ENCODE measurements around the gene NAT16. TPM values are rescaled to one million over a fixed set of nuclear protein-coding genes. Genes with fewer than 3 reads are reported as not detected.
A peak's percentile ranks its signal among the peaks of the same experiment; 100 is the strongest.

The NAT16 gene
- total and polyA plus RNA-seq, 2 of the 13 experiments (the other 11 are each of a cell fraction or from before 2014, with no cell fraction given) = 0.04 TPM; not detected in 1

GRCh38 chr7:101153969-101154692, 26.0 kb downstream of the NAT16 start, which contains the start of gene AP1S1 (continued):
- TF ChIP-seq, protein P1, sequence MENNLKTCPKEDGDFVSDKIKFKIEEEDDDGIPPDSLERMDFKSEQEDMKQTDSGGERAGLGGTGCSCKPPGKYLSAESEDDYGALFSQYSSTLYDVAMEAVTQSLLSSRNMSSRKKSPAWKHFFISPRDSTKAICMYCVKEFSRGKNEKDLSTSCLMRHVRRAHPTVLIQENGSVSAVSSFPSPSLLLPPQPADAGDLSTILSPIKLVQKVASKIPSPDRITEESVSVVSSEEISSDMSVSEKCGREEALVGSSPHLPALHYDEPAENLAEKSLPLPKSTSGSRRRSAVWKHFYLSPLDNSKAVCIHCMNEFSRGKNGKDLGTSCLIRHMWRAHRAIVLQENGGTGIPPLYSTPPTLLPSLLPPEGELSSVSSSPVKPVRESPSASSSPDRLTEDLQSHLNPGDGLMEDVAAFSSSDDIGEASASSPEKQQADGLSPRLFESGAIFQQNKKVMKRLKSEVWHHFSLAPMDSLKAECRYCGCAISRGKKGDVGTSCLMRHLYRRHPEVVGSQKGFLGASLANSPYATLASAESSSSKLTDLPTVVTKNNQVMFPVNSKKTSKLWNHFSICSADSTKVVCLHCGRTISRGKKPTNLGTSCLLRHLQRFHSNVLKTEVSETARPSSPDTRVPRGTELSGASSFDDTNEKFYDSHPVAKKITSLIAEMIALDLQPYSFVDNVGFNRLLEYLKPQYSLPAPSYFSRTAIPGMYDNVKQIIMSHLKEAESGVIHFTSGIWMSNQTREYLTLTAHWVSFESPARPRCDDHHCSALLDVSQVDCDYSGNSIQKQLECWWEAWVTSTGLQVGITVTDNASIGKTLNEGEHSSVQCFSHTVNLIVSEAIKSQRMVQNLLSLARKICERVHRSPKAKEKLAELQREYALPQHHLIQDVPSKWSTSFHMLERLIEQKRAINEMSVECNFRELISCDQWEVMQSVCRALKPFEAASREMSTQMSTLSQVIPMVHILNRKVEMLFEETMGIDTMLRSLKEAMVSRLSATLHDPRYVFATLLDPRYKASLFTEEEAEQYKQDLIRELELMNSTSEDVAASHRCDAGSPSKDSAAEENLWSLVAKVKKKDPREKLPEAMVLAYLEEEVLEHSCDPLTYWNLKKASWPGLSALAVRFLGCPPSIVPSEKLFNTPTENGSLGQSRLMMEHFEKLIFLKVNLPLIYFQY (CRISPR knock-in tag; IDR thresholded peaks at IDR 0.05; ENCODE audit: borderline replicate concordance) = no peak
- TF ChIP-seq ZMYM3 (CRISPR knock-in tag; IDR thresholded peaks at IDR 0.05) (no peak; the same call in 1 of the 2 replicates), CTCF (CRISPR knock-in tag; IDR thresholded peaks at IDR 0.05) (0 out of 2 replicates have a peak, but pooled peaks have one; percentile 4), ZBTB38 (CRISPR knock-in tag; IDR thresholded peaks at IDR 0.05) (0 out of 2 replicates have a peak, but pooled peaks have one; percentile 31), RBM22 (optimal IDR thresholded peaks at IDR 0.05; ENCODE audit: low read length) (peak; percentile 99), MAX (IDR thresholded peaks at IDR 0.05) (peak; percentile 72), ZBTB10 (CRISPR knock-in tag; IDR thresholded peaks at IDR 0.05; ENCODE audit: borderline replicate concordance) (no peak), ZNF282 (IDR thresholded peaks at IDR 0.05; ENCODE audit: partially characterized antibody) (no peak), CREM (IDR thresholded peaks at IDR 0.05) (no peak), CREM (CRISPR knock-in tag; IDR thresholded peaks at IDR 0.05) (no peak), FOXA3 (CRISPR knock-in tag; IDR thresholded peaks at IDR 0.05) (peak; percentile 23; the same call in 1 of the 2 replicates), PHF20 (CRISPR knock-in tag; IDR thresholded peaks at IDR 0.05) (peak; percentile 57), TBX2 (CRISPR knock-in tag; IDR thresholded peaks at IDR 0.05; ENCODE audit: borderline replicate concordance) (peak; percentile 45; the same call in 1 of the 2 replicates), ZNF367 (CRISPR knock-in tag; IDR thresholded peaks at IDR 0.05; ENCODE audit: borderline replicate concordance) (no peak), ATF3 (CRISPR knock-in tag; IDR thresholded peaks at IDR 0.05) (no peak), GLI4 (CRISPR knock-in tag; IDR thresholded peaks at IDR 0.05; ENCODE audit: borderline replicate concordance) (no peak), SMAD9 (CRISPR knock-in tag; IDR thresholded peaks at IDR 0.05) (no peak), KLF15 (CRISPR knock-in tag; IDR thresholded peaks at IDR 0.05; ENCODE audit: borderline replicate concordance) (no peak), MYNN (CRISPR knock-in tag; IDR thresholded peaks at IDR 0.05; ENCODE audit: low read depth) (no peak)
- TF ChIP-seq, protein P2, sequence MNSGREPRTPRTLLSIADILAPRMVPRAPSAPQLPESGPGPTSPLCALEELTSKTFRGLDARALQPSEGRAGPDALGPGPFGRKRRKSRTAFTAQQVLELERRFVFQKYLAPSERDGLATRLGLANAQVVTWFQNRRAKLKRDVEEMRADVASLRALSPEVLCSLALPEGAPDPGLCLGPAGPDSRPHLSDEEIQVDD (CRISPR knock-in tag; IDR thresholded peaks at IDR 0.05; ENCODE audit: borderline replicate concordance) = no peak
